Fibroblast of mammary gland (primary cell): ENCODE measurements around the gene CATSPER4.

ENCODE experiments used
- DNase-seq: peaks from one replicate; pipeline ENCODE4 v3.0.0-alpha.2; 2010; ENCODE audit warnings: low read depth
- H3K4me3 ChIP-seq: 2 replicates; pipeline ENCODE4 v1.5.1; 2011; ENCODE audit warnings: low read depth, mild to moderate bottlenecking, low read length, moderate library complexity; ENCODE audit not compliant: control insufficient read depth
- CTCF ChIP-seq: conservative IDR thresholded peaks from 2 replicates; pipeline ENCODE4 v1.5.1; 2011; ENCODE audit warnings: low read depth, low read length, inconsistent platforms; ENCODE audit not compliant: control insufficient read depth, insufficient read depth

Gene CATSPER4

GRCh38 chr1:26190373-26190987 lies at the start of gene CATSPER4:
Gene CATSPER4 (plus strand): TSS chr1:26190602. CDS start chr1:26190628, 26 bp downstream.
- TF ChIP-seq CTCF = peak; percentile 18
- H3K4me3 ChIP-seq = no peak within 1 kb of the TSS
- DNase-seq = peak; percentile 19

GRCh38 chr1:26142159-26142558 lies 48.2 kb upstream of the CATSPER4 start:
- H3K4me3 ChIP-seq = no peak overlapping the region
- no peak for DNase-seq
- TF ChIP-seq CTCF = no peak

- no peak overlapping the region for H3K4me3 ChIP-seq
Measured at GRCh38 chr1:26145041-26145959, 45.1 kb upstream of the CATSPER4 start.

GRCh38 chr1:26145960-26146294 lies 44.5 kb upstream of the CATSPER4 start:
- DNase-seq = no peak
- no peak overlapping the region for H3K4me3 ChIP-seq
- no peak for TF ChIP-seq CTCF

More at GRCh38 chr1:26145041-26145959, 45.1 kb upstream of the CATSPER4 start:
- TF ChIP-seq CTCF = peak; percentile 76
- peak; percentile 84 for DNase-seq

- TF ChIP-seq CTCF = no peak
- no peak overlapping the region for H3K4me3 ChIP-seq
Measured at GRCh38 chr1:26148887-26149286, 41.5 kb upstream of the CATSPER4 start.

GRCh38 chr1:26153966-26154532 lies 36.4 kb upstream of the CATSPER4 start:
- no peak overlapping the region for H3K4me3 ChIP-seq
- no peak for DNase-seq
- TF ChIP-seq CTCF = no peak

More at GRCh38 chr1:26148887-26149286, 41.5 kb upstream of the CATSPER4 start:
- DNase-seq = no peak
